Panc1 (cell line): Measurements from ENCODE around the gene CDC42BPA. TPM values are rescaled to one million over a fixed set of nuclear protein-coding genes. Genes with fewer than 3 reads are reported as not detected.

Experiments used
- ATAC-seq: fragments of 200-7000 bp; cut with Tn5 transposase; 2 replicates; pipeline ENCODE4 v1.9.1; 2020; ENCODE audit warnings: mild to moderate bottlenecking, moderate library complexity
- BruUV-seq: library from RNA; stranded (reverse); fragments of 400-500 nt; replicated peaks from 2 replicates; lab custom pipeline; 2021; lab: Mats Ljungman, UMichigan
- CTCF ChIA-PET: fragments of 300-600 bp; sonication (Branson Sonifier 250); formaldehyde crosslinking; loops from one replicate; lab custom pipeline; 2022; ENCODE audit warnings: antibody characterized with exemption; lab: Charles Lee
- POLR2A ChIA-PET: fragments of 300-600 bp; sonication (Branson Sonifier 250); formaldehyde crosslinking; loops from one replicate; lab custom pipeline; 2022; ENCODE audit warnings: antibody characterized with exemption; lab: Charles Lee
- DNase-seq: peaks from one replicate; pipeline ENCODE4 v3.0.0-alpha.2; 2010; ENCODE audit warnings: low read depth, low spot score
- H3K27ac ChIP-seq: 2 replicates; pipeline ENCODE4 v1.5.1; 2011; ENCODE audit warnings: mild to moderate bottlenecking, low read length, inconsistent platforms
- H3K27me3 ChIP-seq: fragments of 200-500 bp; sonication (Bioruptor generic); 2 replicates; pipeline ENCODE4 v1.6.0; 2014; ENCODE audit warnings: low read length, inconsistent platforms; ENCODE audit not compliant: control insufficient read depth, insufficient read depth
- H3K36me3 ChIP-seq: fragments of 200-500 bp; sonication (Bioruptor generic); 2 replicates; pipeline ENCODE4 v1.5.1; 2014; ENCODE audit warnings: inconsistent platforms, mild to moderate bottlenecking, low read length, moderate library complexity; ENCODE audit not compliant: control insufficient read depth, insufficient read depth
- H3K4me1 ChIP-seq: 2 replicates; pipeline ENCODE4 v1.5.1; 2011; ENCODE audit warnings: inconsistent platforms, mild to moderate bottlenecking, low read length, moderate library complexity; ENCODE audit not compliant: control insufficient read depth, insufficient read depth
- H3K4me3 ChIP-seq, 2 experiments: 2 replicates each; pipeline ENCODE4 v1.5.1; 2011 to 2012; ENCODE audit warnings: low read depth in 2 of 2, low read length in 2 of 2, mild to moderate bottlenecking in 2 of 2, inconsistent platforms in 1 of 2, moderate library complexity in 1 of 2
- H3K9me3 ChIP-seq: fragments of 200-500 bp; sonication (Bioruptor generic); 2 replicates; pipeline ENCODE4 v1.5.1; 2014; ENCODE audit warnings: low read depth, mild to moderate bottlenecking, inconsistent platforms, low read length, moderate library complexity; ENCODE audit not compliant: control insufficient read depth, insufficient read depth
- POLR2AphosphoS5 ChIP-seq: IDR thresholded peaks from 2 replicates; pipeline ENCODE4 v1.6.1; 2012; ENCODE audit warnings: mild to moderate bottlenecking, low read depth, low read length, moderate library complexity
- SIN3A ChIP-seq: IDR thresholded peaks from 2 replicates; pipeline ENCODE4 v1.6.1; 2012; ENCODE audit warnings: low read depth, mild to moderate bottlenecking, low read length, moderate library complexity, borderline replicate concordance; ENCODE audit not compliant: insufficient read depth
- TCF7L2 ChIP-seq: IDR thresholded peaks from 2 replicates; pipeline ENCODE4 v1.6.1; 2011; ENCODE audit warnings: mild to moderate bottlenecking, low read depth, low read length, inconsistent platforms
- in situ Hi-C: cut with HindIII; loops from 2 replicates; pipeline ENCODE4 v1.10.0; 2016; ENCODE audit warnings: low sequenced_read_pairs, low pct_unique_long_range_greater_than_20kb
- intact Hi-C: fragments of 100-400 bp; cut with micrococcal nuclease; formaldehyde crosslinking; loops from one replicate; pipeline ENCODE4 v1.10.0; 2022; ENCODE audit not compliant: unreplicated experiment
- total RNA-seq: library from RNA; stranded (reverse); gene quantifications from one replicate; pipeline ENCODE4 v1.2.1, GENCODE V29; 2021; ENCODE audit not compliant: unreplicated experiment
- TF ChIP-seq, protein P1 (sequence below): fragments of 450-650 bp; IDR thresholded peaks from 2 replicates; pipeline ENCODE4 v1.5.1; 2017; ENCODE audit warnings: mild to moderate bottlenecking
- TF ChIP-seq, protein P2 (sequence below), 2 experiments: IDR thresholded peaks; 2 replicates each; pipeline ENCODE4 v1.6.1; 2011 to 2012; ENCODE audit warnings: low read depth in 2 of 2, control low read depth in 1 of 2, low read length in 1 of 2, mild to moderate bottlenecking in 1 of 2, moderate library complexity in 1 of 2; ENCODE audit not compliant: insufficient read depth in 1 of 2

CDC42BPA gene
- total RNA-seq, 1 experiment from 2014 or later, result 32.8 TPM

DNA sequence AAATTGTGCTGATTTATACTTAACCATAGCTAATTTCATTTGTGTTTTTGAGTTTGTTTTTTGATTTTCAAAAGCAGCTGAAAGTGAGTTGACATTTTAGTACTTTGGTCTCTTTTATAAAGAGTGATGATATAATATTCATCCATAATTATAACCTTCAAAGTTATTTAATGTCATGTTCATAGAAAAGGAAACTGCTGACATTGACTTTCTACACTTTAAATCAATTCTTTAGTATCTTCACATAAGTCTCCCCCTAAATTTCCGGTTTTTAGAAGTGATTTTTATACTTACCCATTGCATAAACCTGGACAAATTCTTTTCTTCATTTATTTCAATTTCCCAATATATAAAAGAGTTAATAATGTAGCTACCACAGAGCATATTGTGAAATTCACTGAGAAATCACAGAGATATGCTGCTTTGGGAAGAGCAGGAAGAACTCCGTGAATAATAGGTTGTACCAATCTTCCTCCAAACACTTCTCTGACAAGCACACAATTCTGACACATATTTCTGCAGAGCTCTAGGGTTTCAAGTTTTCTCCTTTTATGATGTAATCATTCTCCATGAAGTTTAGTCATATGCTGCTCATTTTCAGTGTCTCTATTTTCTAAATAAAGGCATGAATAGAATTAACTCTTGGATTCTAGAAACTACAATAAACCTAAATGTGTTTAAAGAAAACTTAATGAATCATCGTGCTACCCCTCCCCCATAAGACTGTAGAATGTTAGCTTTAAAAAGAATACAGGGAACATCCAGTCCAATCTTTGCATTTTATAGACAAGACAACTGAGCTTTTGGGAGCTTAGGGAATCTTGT is 25.6 kb upstream of the CDC42BPA start:
- CTCF ChIA-PET, result no interaction called here
- Histone ChIP-seq H3K36me3 (no peaks in the 10 kb centered on the region), H3K27me3 (no peaks in the 10 kb centered on the region), H3K27ac (no peak overlapping the region), H3K4me3 (no peak overlapping the region), H3K9me3 (no peaks in the 10 kb centered on the region), H3K4me1 (no peaks in the 10 kb centered on the region)
- POLR2A ChIA-PET, result no interaction called here
- TF ChIP-seq, protein P1, sequence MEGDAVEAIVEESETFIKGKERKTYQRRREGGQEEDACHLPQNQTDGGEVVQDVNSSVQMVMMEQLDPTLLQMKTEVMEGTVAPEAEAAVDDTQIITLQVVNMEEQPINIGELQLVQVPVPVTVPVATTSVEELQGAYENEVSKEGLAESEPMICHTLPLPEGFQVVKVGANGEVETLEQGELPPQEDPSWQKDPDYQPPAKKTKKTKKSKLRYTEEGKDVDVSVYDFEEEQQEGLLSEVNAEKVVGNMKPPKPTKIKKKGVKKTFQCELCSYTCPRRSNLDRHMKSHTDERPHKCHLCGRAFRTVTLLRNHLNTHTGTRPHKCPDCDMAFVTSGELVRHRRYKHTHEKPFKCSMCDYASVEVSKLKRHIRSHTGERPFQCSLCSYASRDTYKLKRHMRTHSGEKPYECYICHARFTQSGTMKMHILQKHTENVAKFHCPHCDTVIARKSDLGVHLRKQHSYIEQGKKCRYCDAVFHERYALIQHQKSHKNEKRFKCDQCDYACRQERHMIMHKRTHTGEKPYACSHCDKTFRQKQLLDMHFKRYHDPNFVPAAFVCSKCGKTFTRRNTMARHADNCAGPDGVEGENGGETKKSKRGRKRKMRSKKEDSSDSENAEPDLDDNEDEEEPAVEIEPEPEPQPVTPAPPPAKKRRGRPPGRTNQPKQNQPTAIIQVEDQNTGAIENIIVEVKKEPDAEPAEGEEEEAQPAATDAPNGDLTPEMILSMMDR, result no peak
- TF ChIP-seq TCF7L2 (no peak), SIN3A (no peak), POLR2AphosphoS5 (no peak)
- TF ChIP-seq, protein P2, sequence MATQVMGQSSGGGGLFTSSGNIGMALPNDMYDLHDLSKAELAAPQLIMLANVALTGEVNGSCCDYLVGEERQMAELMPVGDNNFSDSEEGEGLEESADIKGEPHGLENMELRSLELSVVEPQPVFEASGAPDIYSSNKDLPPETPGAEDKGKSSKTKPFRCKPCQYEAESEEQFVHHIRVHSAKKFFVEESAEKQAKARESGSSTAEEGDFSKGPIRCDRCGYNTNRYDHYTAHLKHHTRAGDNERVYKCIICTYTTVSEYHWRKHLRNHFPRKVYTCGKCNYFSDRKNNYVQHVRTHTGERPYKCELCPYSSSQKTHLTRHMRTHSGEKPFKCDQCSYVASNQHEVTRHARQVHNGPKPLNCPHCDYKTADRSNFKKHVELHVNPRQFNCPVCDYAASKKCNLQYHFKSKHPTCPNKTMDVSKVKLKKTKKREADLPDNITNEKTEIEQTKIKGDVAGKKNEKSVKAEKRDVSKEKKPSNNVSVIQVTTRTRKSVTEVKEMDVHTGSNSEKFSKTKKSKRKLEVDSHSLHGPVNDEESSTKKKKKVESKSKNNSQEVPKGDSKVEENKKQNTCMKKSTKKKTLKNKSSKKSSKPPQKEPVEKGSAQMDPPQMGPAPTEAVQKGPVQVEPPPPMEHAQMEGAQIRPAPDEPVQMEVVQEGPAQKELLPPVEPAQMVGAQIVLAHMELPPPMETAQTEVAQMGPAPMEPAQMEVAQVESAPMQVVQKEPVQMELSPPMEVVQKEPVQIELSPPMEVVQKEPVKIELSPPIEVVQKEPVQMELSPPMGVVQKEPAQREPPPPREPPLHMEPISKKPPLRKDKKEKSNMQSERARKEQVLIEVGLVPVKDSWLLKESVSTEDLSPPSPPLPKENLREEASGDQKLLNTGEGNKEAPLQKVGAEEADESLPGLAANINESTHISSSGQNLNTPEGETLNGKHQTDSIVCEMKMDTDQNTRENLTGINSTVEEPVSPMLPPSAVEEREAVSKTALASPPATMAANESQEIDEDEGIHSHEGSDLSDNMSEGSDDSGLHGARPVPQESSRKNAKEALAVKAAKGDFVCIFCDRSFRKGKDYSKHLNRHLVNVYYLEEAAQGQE (IDR thresholded peaks at IDR 0.05; ENCODE audit: insufficient read depth in 1 of 2, low read depth in 2 of 2, low read length in 1 of 2), result no peak
- DNase-seq (no peak), ATAC-seq (no peak)
- in situ Hi-C loops (no loop called here), intact Hi-C loops (no loop called here)
- no TSS peak for BruUV-seq

DNA sequence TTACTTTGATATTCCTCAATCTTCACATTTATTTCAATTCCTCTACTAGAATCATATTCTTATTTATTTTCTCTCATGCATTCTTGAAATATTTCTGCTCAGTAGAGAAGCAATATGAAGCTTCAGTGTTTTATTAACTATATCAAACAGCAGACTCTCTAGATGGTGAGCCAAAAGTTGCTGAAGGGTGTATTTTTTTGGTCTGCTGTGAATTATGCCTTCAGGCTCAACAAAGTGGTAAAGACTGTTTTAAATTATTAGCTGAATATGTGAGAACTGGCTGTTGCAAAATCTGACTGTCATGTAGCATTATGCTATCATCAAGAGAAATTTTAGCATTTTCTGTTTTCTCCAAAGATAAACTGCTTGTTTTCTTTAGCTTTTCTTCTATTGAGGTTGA is 24.9 kb upstream of the CDC42BPA start:
- Histone ChIP-seq H3K27ac (no peak overlapping the region), H3K27me3 (no peaks in the 10 kb centered on the region), H3K4me1 (no peaks in the 10 kb centered on the region), H3K4me3 (no peak overlapping the region), H3K36me3 (no peaks in the 10 kb centered on the region), H3K9me3 (no peaks in the 10 kb centered on the region)
- ChIA-PET CTCF (no interaction called here), POLR2A (no interaction called here)
- no peak for ATAC-seq
- DNase-seq, result no peak
- TF ChIP-seq, protein P2 (IDR thresholded peaks at IDR 0.05; ENCODE audit: insufficient read depth in 1 of 2, low read depth in 2 of 2, low read length in 1 of 2), result no peak
- TF ChIP-seq POLR2AphosphoS5 (no peak), TCF7L2 (no peak), SIN3A (no peak)
- TF ChIP-seq, protein P1, result no peak
- no TSS peak for BruUV-seq
- in situ Hi-C loops (no loop called here), intact Hi-C loops (no loop called here)
